Measurements from ENCODE around the gene HNRNPF. TPM values are rescaled to one million over a fixed set of nuclear protein-coding genes. Genes with fewer than 3 reads are reported as not detected.
A peak's percentile ranks its signal among the peaks of the same experiment; 100 is the strongest.

HNRNPF gene
- total RNA-seq, 1 donor from 2014 or later = 516 TPM

GRCh38 chr10:43372765-43373361 lies 36.1 kb downstream of the HNRNPF start:
- H3K27me3 Mint-ChIP-seq = peaks cover under 1% of the 10 kb centered on the region
- no peak for DNase-seq
- no peak overlapping the region for H3K27ac Mint-ChIP-seq
- no peaks in the 10 kb centered on the region for H3K9me3 Mint-ChIP-seq
- H3K4me1 Mint-ChIP-seq = no peaks in the 10 kb centered on the region
- H3K36me3 Mint-ChIP-seq (ENCODE audit: low read depth) = no peaks in the 10 kb centered on the region
- no peak overlapping the region for H3K4me3 Mint-ChIP-seq
- intact Hi-C loops (cut with micrococcal nuclease) = no loop called here

- DNase-seq = no peak
- Mint-ChIP-seq H3K4me1 (no peaks in the 10 kb centered on the region), H3K4me3 (no peak within 1 kb of the TSS), H3K36me3 (ENCODE audit: low read depth) (no peaks in the 10 kb centered on the region), H3K27ac (no peak within 1 kb of the TSS), H3K27me3 (no peaks in the 10 kb centered on the region), H3K9me3 (no peaks in the 10 kb centered on the region)
- intact Hi-C loops (cut with micrococcal nuclease) = no loop called here
Observed at GRCh38 chr10:43371418-43371817, 37.6 kb downstream of the HNRNPF start, which contains the start of gene FXYD4. TSS of gene FXYD4 (plus strand) at chr10:43371636. CDS start at chr10:43373747, 2,111 bp downstream.

DNA sequence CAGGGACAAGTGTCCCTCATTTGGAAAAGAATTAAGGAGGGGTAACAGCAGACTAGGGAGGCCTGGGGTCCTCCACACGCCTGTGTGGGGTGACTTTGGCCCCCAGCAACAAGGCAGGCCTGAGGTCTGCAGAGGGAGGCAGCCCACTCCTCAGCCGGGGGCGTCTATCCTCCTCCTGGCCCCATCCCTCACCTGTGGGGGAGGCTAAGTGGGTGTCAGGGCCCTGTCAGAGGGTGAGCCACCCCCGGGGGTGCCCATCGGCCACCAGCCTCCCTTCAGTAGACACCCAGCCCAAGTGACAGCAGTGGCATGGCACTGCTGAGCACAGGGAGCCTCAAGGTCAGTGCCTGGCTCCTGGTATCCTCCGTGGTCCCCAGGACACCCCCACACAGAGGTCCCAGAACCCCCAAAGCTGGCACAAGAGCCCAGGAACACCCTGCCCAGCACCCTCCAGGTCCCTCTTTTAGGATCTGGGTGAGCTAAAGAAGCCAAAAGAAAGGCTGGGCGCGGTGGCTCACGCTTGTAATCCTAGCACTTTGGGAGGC lies 38.2 kb downstream of the HNRNPF start:
- H3K27ac Mint-ChIP-seq = no peak overlapping the region
- intact Hi-C loops (cut with micrococcal nuclease) = no loop called here
- H3K9me3 Mint-ChIP-seq = no peaks in the 10 kb centered on the region
- H3K36me3 Mint-ChIP-seq (ENCODE audit: low read depth) = no peaks in the 10 kb centered on the region
- no peak overlapping the region for H3K4me3 Mint-ChIP-seq
- H3K27me3 Mint-ChIP-seq = no peaks in the 10 kb centered on the region
- H3K4me1 Mint-ChIP-seq = no peaks in the 10 kb centered on the region
- no peak for DNase-seq

- no peaks in the 10 kb centered on the region for H3K4me1 Mint-ChIP-seq
- H3K27me3 Mint-ChIP-seq = no peaks in the 10 kb centered on the region
- intact Hi-C loops (cut with micrococcal nuclease) = no loop called here
- no peaks in the 10 kb centered on the region for H3K9me3 Mint-ChIP-seq
- no peak overlapping the region for H3K4me3 Mint-ChIP-seq
- no peak overlapping the region for H3K27ac Mint-ChIP-seq
- no peaks in the 10 kb centered on the region for H3K36me3 Mint-ChIP-seq (ENCODE audit: low read depth)
- DNase-seq = no peak
Observed at GRCh38 chr10:43369921-43370320, 39.1 kb downstream of the HNRNPF start.

DNA sequence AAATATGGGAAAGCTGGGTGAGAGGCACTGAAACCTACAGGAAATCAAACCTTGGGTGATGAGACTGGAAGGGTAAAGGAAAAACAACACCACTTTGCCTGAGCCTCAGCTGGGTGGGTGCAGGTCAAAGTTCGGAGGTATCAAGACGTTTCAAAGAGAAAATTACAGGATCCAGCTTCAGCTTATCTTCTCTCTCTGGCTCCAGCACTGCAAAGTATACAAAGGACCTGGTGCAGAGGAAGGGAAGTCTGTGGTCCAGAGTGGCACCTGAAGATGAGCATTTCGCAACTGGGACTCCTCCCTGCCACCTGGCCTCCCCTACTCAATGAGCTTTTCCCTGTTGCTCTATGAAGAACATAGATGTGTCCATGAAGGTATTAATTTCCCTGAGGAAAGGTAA lies 44.0 kb downstream of the HNRNPF start:
- peaks cover 12% of the 10 kb centered on the region for H3K36me3 Mint-ChIP-seq (ENCODE audit: low read depth)
- DNase-seq = no peak
- no peaks in the 10 kb centered on the region for H3K9me3 Mint-ChIP-seq
- no peaks in the 10 kb centered on the region for H3K27me3 Mint-ChIP-seq
- intact Hi-C loops (cut with micrococcal nuclease) = no loop called here
- no peak overlapping the region for H3K27ac Mint-ChIP-seq
- H3K4me3 Mint-ChIP-seq = no peak overlapping the region
- H3K4me1 Mint-ChIP-seq = peaks cover 23% of the 10 kb centered on the region

- H3K4me1 Mint-ChIP-seq = peaks cover 25% of the 10 kb centered on the region
- DNase-seq = peak; percentile 99
- H3K27me3 Mint-ChIP-seq = no peaks in the 10 kb centered on the region
- H3K36me3 Mint-ChIP-seq (ENCODE audit: low read depth) = peaks cover 12% of the 10 kb centered on the region
- intact Hi-C loops (cut with micrococcal nuclease) = loop anchor here (2.0 kb wide), 3 partner anchors 32 to 224 kb away; partner anchors contain the start of genes CSGALNACT2 and HNRNPF
- peak overlapping the region; percentile 99 for H3K27ac Mint-ChIP-seq
- H3K4me3 Mint-ChIP-seq = peak overlapping the region; percentile 99
- H3K9me3 Mint-ChIP-seq = no peaks in the 10 kb centered on the region
Observed at GRCh38 chr10:43362191-43362839, 46.7 kb downstream of the HNRNPF start.

DNA sequence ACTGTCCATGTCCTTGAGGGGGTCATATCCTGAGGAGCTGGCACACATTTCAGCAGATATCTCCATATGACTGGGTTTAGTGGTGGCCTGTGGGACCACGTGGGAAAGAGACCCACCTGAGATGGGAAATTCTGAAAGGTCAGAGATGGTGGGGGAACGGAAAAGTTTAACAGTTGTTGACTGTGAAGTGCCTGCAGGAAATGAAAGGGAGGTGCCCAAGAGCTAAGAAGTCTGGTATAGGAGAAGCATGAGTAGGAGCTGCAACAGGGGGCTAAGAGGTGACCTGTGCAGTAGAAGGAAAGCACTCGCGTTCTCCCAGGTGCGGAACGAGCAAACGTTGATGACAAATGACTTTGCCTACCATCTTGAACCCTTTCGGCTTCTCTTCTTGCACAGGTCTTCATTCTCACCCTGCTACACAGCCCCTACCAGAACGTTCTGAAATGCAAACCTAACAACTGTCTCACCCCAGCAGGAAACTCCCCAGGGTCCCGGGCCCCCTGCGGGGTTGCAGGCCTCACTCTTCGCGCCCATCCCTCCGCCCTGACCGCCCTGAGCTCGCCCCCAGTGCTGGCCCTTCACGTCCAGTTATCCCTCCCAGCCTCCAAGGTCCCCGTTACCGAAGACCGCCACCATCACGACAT lies 47.3 kb downstream of the HNRNPF start:
- Mint-ChIP-seq H3K9me3 (no peaks in the 10 kb centered on the region), H3K27me3 (no peaks in the 10 kb centered on the region), H3K27ac (peak overlapping the region; percentile 99), H3K36me3 (ENCODE audit: low read depth) (peaks cover 12% of the 10 kb centered on the region), H3K4me3 (peak overlapping the region; percentile 99), H3K4me1 (peaks cover 25% of the 10 kb centered on the region)
- intact Hi-C loops (cut with micrococcal nuclease) = loop anchor here (2.0 kb wide), 3 partner anchors 33 to 223 kb away; partner anchors contain the start of genes CSGALNACT2 and HNRNPF
- peak; percentile 75 for DNase-seq

DNA sequence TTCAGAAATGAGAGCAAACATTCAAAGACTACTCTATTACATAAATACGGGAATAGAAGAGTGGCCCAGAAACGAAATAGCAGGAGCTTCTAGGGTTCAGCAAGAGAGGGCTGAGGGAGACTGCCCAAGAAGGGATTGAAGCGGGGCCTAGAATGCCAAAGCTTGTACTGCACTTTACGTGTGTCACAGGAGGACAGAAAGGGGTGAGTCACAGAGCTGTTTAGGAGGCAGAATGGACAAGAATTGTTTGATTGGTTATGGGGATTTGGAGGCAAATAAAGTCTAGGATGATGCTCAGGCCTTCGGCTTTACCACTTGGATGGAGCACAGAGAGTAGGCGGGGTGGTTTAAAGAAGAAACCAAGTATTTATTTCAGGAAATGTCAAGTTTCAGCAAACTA lies 48.9 kb downstream of the HNRNPF start:
- Mint-ChIP-seq H3K27me3 (no peaks in the 10 kb centered on the region), H3K4me3 (peak overlapping the region; percentile 59), H3K27ac (peak overlapping the region; percentile 61), H3K36me3 (ENCODE audit: low read depth) (peaks cover 12% of the 10 kb centered on the region), H3K9me3 (no peaks in the 10 kb centered on the region), H3K4me1 (peaks cover 35% of the 10 kb centered on the region)
- intact Hi-C loops (cut with micrococcal nuclease) = no loop called here
- no peak for DNase-seq

- H3K4me3 Mint-ChIP-seq = peak overlapping the region; percentile 45
- peak; percentile 70 for DNase-seq
- H3K27me3 Mint-ChIP-seq = peaks cover 12% of the 10 kb centered on the region
- intact Hi-C loops (cut with micrococcal nuclease) = no loop called here
- H3K27ac Mint-ChIP-seq = peak overlapping the region; percentile 64
- peaks cover 20% of the 10 kb centered on the region for H3K4me1 Mint-ChIP-seq
- H3K9me3 Mint-ChIP-seq = no peaks in the 10 kb centered on the region
- peaks cover 6% of the 10 kb centered on the region for H3K36me3 Mint-ChIP-seq (ENCODE audit: low read depth)
Observed at GRCh38 chr10:43355749-43356371, 53.1 kb downstream of the HNRNPF start.

- intact Hi-C loops (cut with micrococcal nuclease) = no loop called here
- Mint-ChIP-seq H3K9me3 (no peaks in the 10 kb centered on the region), H3K27ac (no peak overlapping the region)
Observed at GRCh38 chr10:43354879-43355380, 54.1 kb downstream of the HNRNPF start.

DNA sequence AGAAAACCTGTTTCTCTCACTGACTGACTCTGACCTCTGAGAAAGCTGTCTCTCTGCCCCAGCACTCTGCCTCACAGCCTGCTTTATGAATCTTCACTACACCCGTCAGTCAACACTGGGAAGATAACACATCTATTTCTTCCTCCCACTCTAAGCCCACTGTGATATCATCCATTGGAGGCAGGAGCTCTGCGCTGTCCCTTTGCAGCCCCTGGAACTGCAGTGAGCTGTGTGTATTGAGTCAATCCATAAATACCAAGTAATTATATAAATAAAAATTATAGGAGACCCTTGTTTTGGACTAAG lies 54.7 kb downstream of the HNRNPF start:
- Mint-ChIP-seq H3K27me3 (peaks cover 21% of the 10 kb centered on the region), H3K27ac (no peak overlapping the region), H3K9me3 (no peaks in the 10 kb centered on the region), H3K36me3 (ENCODE audit: low read depth) (peaks cover 2% of the 10 kb centered on the region), H3K4me1 (peaks cover 16% of the 10 kb centered on the region), H3K4me3 (no peak overlapping the region)
- DNase-seq = no peak
- intact Hi-C loops (cut with micrococcal nuclease) = no loop called here

More at GRCh38 chr10:43354879-43355380, 54.1 kb downstream of the HNRNPF start:
- no peak for DNase-seq
- peaks cover 2% of the 10 kb centered on the region for H3K36me3 Mint-ChIP-seq (ENCODE audit: low read depth)
- peaks cover 17% of the 10 kb centered on the region for H3K4me1 Mint-ChIP-seq
- H3K4me3 Mint-ChIP-seq = no peak overlapping the region
- H3K27me3 Mint-ChIP-seq = peaks cover 21% of the 10 kb centered on the region

- Mint-ChIP-seq H3K9me3 (no peaks in the 10 kb centered on the region), H3K27me3 (peaks cover 22% of the 10 kb centered on the region), H3K27ac (no peak overlapping the region), H3K36me3 (ENCODE audit: low read depth) (peaks cover 2% of the 10 kb centered on the region), H3K4me3 (no peak overlapping the region), H3K4me1 (peaks cover 19% of the 10 kb centered on the region)
- intact Hi-C loops (cut with micrococcal nuclease) = no loop called here
- no peak for DNase-seq
Observed at GRCh38 chr10:43353495-43354329, 55.3 kb downstream of the HNRNPF start.

DNA sequence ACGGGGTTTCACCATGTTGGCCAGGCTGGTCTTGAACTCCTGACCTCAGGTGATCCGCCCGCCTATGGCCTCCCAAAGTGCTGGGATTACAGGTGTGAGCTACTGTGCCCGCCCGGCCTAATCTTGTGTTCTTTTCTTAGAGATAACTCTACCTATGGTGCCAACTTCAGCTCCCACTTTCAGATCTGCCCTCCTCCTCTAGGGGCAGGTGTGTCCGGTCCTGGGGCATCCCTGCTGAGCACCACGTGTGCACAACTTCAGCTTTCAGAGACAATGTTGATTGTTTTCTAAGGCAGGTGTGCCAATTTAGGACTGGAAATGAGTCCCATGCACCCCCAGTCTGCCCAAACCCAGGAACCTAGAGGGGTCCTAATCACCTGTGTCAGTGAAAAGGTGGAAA lies 56.0 kb downstream of the HNRNPF start:
- Mint-ChIP-seq H3K36me3 (ENCODE audit: low read depth) (peaks cover 4% of the 10 kb centered on the region), H3K9me3 (no peaks in the 10 kb centered on the region), H3K27me3 (peaks cover 24% of the 10 kb centered on the region), H3K4me1 (peaks cover 26% of the 10 kb centered on the region), H3K27ac (no peak overlapping the region), H3K4me3 (no peak overlapping the region)
- no peak for DNase-seq
- intact Hi-C loops (cut with micrococcal nuclease) = no loop called here

Measured in activated CD4-positive, alpha-beta T cell treated with anti-CD3 and anti-CD28 coated beads, Interleukin-2, amount 10 ng/mL, durations not matched to agents 24 days and 14 days (primary cell).